IMR-90 (cell line): ENCODE results near the gene CLSTN1. TPM values are rescaled to one million over a fixed set of nuclear protein-coding genes. Genes with fewer than 3 reads are reported as not detected.
A peak's percentile ranks its signal among the peaks of the same experiment; 100 is the strongest.

ENCODE experiments used
- ATAC-seq: fragments of 200-7000 bp; cut with Tn5 transposase; 2 replicates; pipeline ENCODE4 v1.9.1; 2020; ENCODE audit warnings: low read depth, mild to moderate bottlenecking, moderate library complexity
- BruUV-seq: library from RNA; stranded (reverse); fragments of 400-500 nt; replicated peaks from 2 replicates; lab custom pipeline; 2021; lab: Mats Ljungman, UMichigan
- CTCF ChIA-PET: fragments of 300-600 bp; formaldehyde crosslinking; extraction: SDS; loops from one replicate; lab custom pipeline; 2021; ENCODE audit warnings: antibody characterized with exemption; lab: Yijun Ruan, JAX
- POLR2A ChIA-PET: fragments of 300-600 bp; sonication (Branson Sonifier 250); formaldehyde crosslinking; loops from one replicate; lab custom pipeline; 2022; ENCODE audit warnings: antibody characterized with exemption; ENCODE audit not compliant: unreplicated experiment; lab: Charles Lee
- DNase-seq: peaks from one replicate; pipeline ENCODE4 v3.0.0; 2013
- H2AFZ ChIP-seq: replicated peaks from 2 replicates; pipeline ENCODE3; 2013; ENCODE audit warnings: low read length, mild to moderate bottlenecking; ENCODE audit not compliant: poor library complexity
- H2AK5ac ChIP-seq: 2 replicates; pipeline ENCODE4 v1.6.1; 2013; ENCODE audit warnings: low read depth, low read length, inconsistent platforms
- H2AK9ac ChIP-seq: replicated peaks from 2 replicates; pipeline ENCODE3; 2013; ENCODE audit warnings: mild to moderate bottlenecking, low read depth, low read length, moderate library complexity; ENCODE audit not compliant: poor library complexity
- H2BK120ac ChIP-seq: 2 replicates; pipeline ENCODE4 v1.6.1; 2013; ENCODE audit warnings: low read depth, low read length, inconsistent platforms
- H2BK15ac ChIP-seq: 3 replicates; pipeline ENCODE4 v1.6.1; 2013; ENCODE audit warnings: low read depth, low read length, inconsistent platforms
- H2BK20ac ChIP-seq: 2 replicates; pipeline ENCODE4 v1.6.1; 2013; ENCODE audit warnings: low read depth, mild to moderate bottlenecking, inconsistent platforms, low read length, moderate library complexity
- H2BK5ac ChIP-seq: 2 replicates; pipeline ENCODE4 v1.6.1; 2013; ENCODE audit warnings: mild to moderate bottlenecking, low read depth, low read length, inconsistent platforms; ENCODE audit not compliant: poor library complexity, severe bottlenecking
- H3K14ac ChIP-seq: replicated peaks from 2 replicates; pipeline ENCODE4 v1.6.1; 2013; ENCODE audit warnings: low read depth, low read length, inconsistent platforms
- H3K18ac ChIP-seq: 2 replicates; pipeline ENCODE4 v1.6.1; 2013; ENCODE audit warnings: low read depth, low read length, control low read depth
- H3K23ac ChIP-seq: 2 replicates; pipeline ENCODE4 v1.6.1; 2013; ENCODE audit warnings: low read depth, low read length, inconsistent platforms
- H3K27ac ChIP-seq: 2 replicates; pipeline ENCODE4 v1.5.1; 2013; ENCODE audit warnings: mild to moderate bottlenecking, control low read depth, low read length; ENCODE audit not compliant: insufficient read depth
- H3K27me3 ChIP-seq: 2 replicates; pipeline ENCODE4 v1.6.1; 2013; ENCODE audit warnings: low read length; ENCODE audit not compliant: control insufficient read depth, insufficient read depth
- H3K36me3 ChIP-seq: 2 replicates; pipeline ENCODE4 v1.6.1; 2013; ENCODE audit warnings: low read length, mixed read lengths; ENCODE audit not compliant: control insufficient read depth, insufficient read depth
- H3K4ac ChIP-seq: 2 replicates; pipeline ENCODE4 v1.6.1; 2013; ENCODE audit warnings: low read depth, low read length, inconsistent platforms
- H3K4me1 ChIP-seq: 2 replicates; pipeline ENCODE4 v1.6.1; 2013; ENCODE audit warnings: low read length, mixed read lengths; ENCODE audit not compliant: control insufficient read depth, insufficient read depth
- H3K4me2 ChIP-seq: 2 replicates; pipeline ENCODE4 v1.6.1; 2013; ENCODE audit warnings: low read depth, mild to moderate bottlenecking, control low read depth, low read length, moderate library complexity
- H3K4me3 ChIP-seq: 2 replicates; pipeline ENCODE4 v1.5.1; 2013; ENCODE audit warnings: low read depth, mild to moderate bottlenecking, control low read depth, low read length, moderate library complexity; ENCODE audit not compliant: insufficient read depth
- H3K56ac ChIP-seq: 2 replicates; pipeline ENCODE4 v1.6.1; 2013; ENCODE audit warnings: low read length, inconsistent platforms; ENCODE audit not compliant: insufficient read depth; ENCODE audit errors: extremely low read depth
- H3K79me1 ChIP-seq, 2 experiments: 2 replicates each; pipeline ENCODE4 v1.6.1; 2013; ENCODE audit warnings: low read length in 2 of 2, inconsistent platforms in 1 of 2, low read depth in 1 of 2
- H3K9ac ChIP-seq: 2 replicates; pipeline ENCODE4 v1.6.1; 2013; ENCODE audit warnings: low read depth, low read length, control low read depth
- H3K9me1 ChIP-seq: 2 replicates; pipeline ENCODE4 v1.6.1; 2013; ENCODE audit warnings: low read length, inconsistent platforms; ENCODE audit not compliant: insufficient read depth
- H3K9me3 ChIP-seq: 2 replicates; pipeline ENCODE4 v1.6.1; 2013; ENCODE audit warnings: low read length; ENCODE audit not compliant: control insufficient read depth, insufficient read depth
- H4K20me1 ChIP-seq: 2 replicates; pipeline ENCODE4 v1.6.1; 2013; ENCODE audit warnings: low read length, inconsistent platforms; ENCODE audit not compliant: insufficient read depth
- H4K5ac ChIP-seq: 2 replicates; pipeline ENCODE4 v1.6.1; 2013; ENCODE audit warnings: mild to moderate bottlenecking, low read depth, low read length, control low read depth
- H4K8ac ChIP-seq, 2 experiments: 2 replicates each; pipeline ENCODE4 v1.6.1; 2013; ENCODE audit warnings: low read depth in 2 of 2, low read length in 2 of 2, control low read depth in 1 of 2, inconsistent platforms in 1 of 2
- H4K91ac ChIP-seq: 2 replicates; pipeline ENCODE4 v1.6.1; 2013; ENCODE audit warnings: low read depth, low read length, inconsistent platforms; ENCODE audit not compliant: insufficient read depth
- MAFK ChIP-seq: IDR thresholded peaks from 2 replicates; pipeline ENCODE4 v1.6.1; 2012; ENCODE audit warnings: low read depth, low read length, improper control_type of control experiment
- NFE2L2 ChIP-seq: fragments of 150-350 bp; IDR thresholded peaks from 2 replicates; pipeline ENCODE4 v1.6.1; 2016; ENCODE audit warnings: low read depth, mild to moderate bottlenecking, low read length
- WGBS, 2 experiments: methylation state at CpG; one replicate each; pipeline versions ENCODE4 v1.1.5 to v1.1.7; 2013; ENCODE audit warnings: missing lambda C conversion rate in 2 of 2; ENCODE audit not compliant: insufficient read length in 1 of 2; ENCODE audit errors: extremely low coverage in 2 of 2; 5-methylcytosine and 5-hydroxymethylcytosine counted together
- dilution Hi-C: fragments of 300-500 bp; cut with HindIII; formaldehyde crosslinking; loops from one replicate; pipeline ENCODE4 v1.14.3; 2018; ENCODE audit warnings: low sequenced_read_pairs; ENCODE audit not compliant: unreplicated experiment
- in situ Hi-C: fragments of 300-500 bp; cut with MboI; formaldehyde crosslinking; loops from 3 replicates; pipeline ENCODE4 v1.14.3; 2019; ENCODE audit warnings: low sequenced_read_pairs, inconsistent platforms, mixed read lengths
- intact Hi-C: fragments of 100-400 bp; cut with micrococcal nuclease; formaldehyde crosslinking; loops from 2 replicates; pipeline ENCODE4 v1.10.0; 2022
- polyA plus RNA-seq, 3 experiments: library from polyadenylated mRNA; depleted of rRNA; stranded (reverse); fragments of >200 nt; gene quantifications; 2 replicates each; pipeline ENCODE4 v1.2.3, GENCODE V29; 2012; ENCODE audit warnings: low replicate concordance in 1 of 3
- total RNA-seq: library from RNA; depleted of rRNA; stranded (reverse); fragments of >200 nt; gene quantifications from 2 replicates; pipeline ENCODE4 v1.2.3, GENCODE V29; 2012

The CLSTN1 gene
- total and polyA plus RNA-seq, 2 of the 4 experiments (the other 2 are of a cell fraction) = 30.1 to 72.2 TPM

DNA sequence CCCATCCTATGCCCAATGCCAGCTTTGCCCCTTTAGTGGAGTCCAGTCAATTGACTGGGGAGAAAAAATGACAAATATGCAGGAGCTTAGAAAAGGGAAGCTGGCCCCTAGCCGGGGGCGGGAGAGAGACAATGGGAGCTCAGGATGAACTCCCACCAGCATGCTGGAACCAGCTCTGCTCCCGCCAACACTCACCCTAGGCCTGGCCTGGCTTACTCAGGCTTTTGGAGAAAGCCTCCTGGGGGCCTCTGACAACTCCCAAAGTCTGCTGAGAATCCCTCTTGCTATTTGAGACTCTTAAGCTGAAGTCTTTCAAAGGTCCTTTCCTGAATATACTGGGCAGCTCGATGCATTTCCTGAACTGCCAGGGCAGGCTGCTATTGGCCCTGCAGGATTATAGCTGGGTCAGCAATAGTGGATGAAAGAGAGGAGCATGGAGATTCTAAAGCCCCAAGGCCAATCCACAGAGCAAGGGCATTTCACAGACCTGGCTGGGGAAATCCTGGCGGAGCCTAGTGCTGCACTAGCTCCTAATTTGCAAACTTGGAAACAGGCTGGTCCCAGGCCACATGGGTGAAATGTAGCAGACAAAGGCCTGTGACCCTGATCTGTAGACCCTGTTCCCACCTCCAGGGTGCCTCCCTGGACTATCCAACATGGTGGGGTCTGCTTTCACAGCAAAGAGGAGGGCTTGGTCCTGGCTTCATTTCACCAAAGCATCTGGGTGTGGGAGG is 35.7 kb upstream of the CLSTN1 start:
- intact Hi-C loops = no loop called here
- H3K23ac ChIP-seq = no peak overlapping the region
- dilution Hi-C loops = no loop called here
- no peaks in the 10 kb centered on the region for H4K20me1 ChIP-seq
- in situ Hi-C loops = loop anchor here (10.0 kb wide), 1 partner anchor 135 kb away; no protein-coding TSS in a partner anchor
- H2AK9ac ChIP-seq = no peak overlapping the region
- H2AK5ac ChIP-seq = no peak overlapping the region
- no peak overlapping the region for H2BK20ac ChIP-seq
- BruUV-seq = no TSS peak
- no peak overlapping the region for H2AFZ ChIP-seq
- H4K5ac ChIP-seq = no peak overlapping the region
- CTCF ChIA-PET = no interaction called here
- no peak overlapping the region for H3K4me3 ChIP-seq
- H3K27ac ChIP-seq = no peak overlapping the region
- H3K79me1 ChIP-seq = no peaks in the 10 kb centered on the region; a peak in 1 of 4 replicates
- DNase-seq (peak; percentile 15), ATAC-seq (peak; percentile 42; the same call in 1 of the 2 replicates)
- TF ChIP-seq NFE2L2 (no peak), MAFK (peak; percentile 74)
- no peak overlapping the region for H3K18ac ChIP-seq
- POLR2A ChIA-PET = no interaction called here
- H3K36me3 ChIP-seq = peaks cover 6% of the 10 kb centered on the region
- no peaks in the 10 kb centered on the region for H3K9me3 ChIP-seq
- no peak overlapping the region for H3K9ac ChIP-seq
- WGBS, 2 experiments = 82% methylated on average over 3 of the region's 5 CpGs; no CpG with 5 or more reads in 1 of the 2 experiments
- H3K9me1 ChIP-seq = no peaks in the 10 kb centered on the region; the same call in 1 of the 2 replicates
- peaks cover 1% of the 10 kb centered on the region; the same call in 1 of the 2 replicates for H3K4me1 ChIP-seq
- H3K4me2 ChIP-seq = no peak overlapping the region
- H2BK5ac ChIP-seq = no peak overlapping the region
- H2BK15ac ChIP-seq = no peak overlapping the region
- no peak overlapping the region for H4K8ac ChIP-seq
- H3K14ac ChIP-seq = no peak overlapping the region
- no peak overlapping the region for H3K4ac ChIP-seq
- H3K56ac ChIP-seq = no peak overlapping the region
- no peaks in the 10 kb centered on the region for H3K27me3 ChIP-seq
- H4K91ac ChIP-seq = no peak overlapping the region
- no peak overlapping the region for H2BK120ac ChIP-seq
